Activated CD8-positive, alpha-beta T cell treated with anti-CD3 and anti-CD28 coated beads for 36 hours (primary cell): ENCODE data around the gene OSBPL10. TPM values are rescaled to one million over a fixed set of nuclear protein-coding genes. Genes with fewer than 3 reads are reported as not detected.

Experiments
- ATAC-seq: fragments of 200-7000 bp; cut with Tn5 transposase; one replicate; pipeline ENCODE4 v1.10.0; 2021; ENCODE audit warnings: mild to moderate bottlenecking, moderate library complexity
- CTCF ChIA-PET: fragments of 350-600 bp; sonication (Branson Sonifier 250); formaldehyde crosslinking; loops from one replicate; lab custom pipeline; 2021; ENCODE audit warnings: antibody characterized with exemption; lab: Charles Lee
- POLR2A ChIA-PET: fragments of 350-600 bp; sonication (Branson Sonifier 250); formaldehyde crosslinking; loops from one replicate; lab custom pipeline; 2021; ENCODE audit warnings: antibody characterized with exemption; lab: Charles Lee
- DNase-seq: peaks from one replicate; pipeline ENCODE4 v3.0.0-alpha.2; 2020
- H3K27ac Mint-ChIP-seq: one replicate; pipeline ENCODE4 v1.8.0; 2021; ENCODE audit warnings: mild to moderate bottlenecking, mixed read lengths
- H3K27me3 Mint-ChIP-seq: one replicate; pipeline ENCODE4 v1.8.0; 2021; ENCODE audit warnings: mixed read lengths
- H3K36me3 Mint-ChIP-seq: one replicate; pipeline ENCODE4 v1.8.0; 2021; ENCODE audit warnings: low read depth, mixed read lengths
- H3K4me1 Mint-ChIP-seq: one replicate; pipeline ENCODE4 v1.8.0; 2021; ENCODE audit warnings: low read depth, mixed read lengths
- H3K4me3 Mint-ChIP-seq: one replicate; pipeline ENCODE4 v1.8.0; 2021; ENCODE audit warnings: mild to moderate bottlenecking, moderate library complexity, mixed read lengths
- H3K9me3 Mint-ChIP-seq: one replicate; pipeline ENCODE4 v1.8.0; 2021; ENCODE audit warnings: mixed read lengths
- CTCF ChIP-seq: fragments of 200-600 bp; IDR thresholded peaks from one replicate; pipeline ENCODE4 v1.8.0; 2022; ENCODE audit warnings: antibody characterized with exemption, mild to moderate bottlenecking
- intact Hi-C: fragments of 100-400 bp; cut with micrococcal nuclease; formaldehyde crosslinking; loops from one replicate; pipeline ENCODE4 v1.10.0; 2022
- total RNA-seq, 2 experiments: library from RNA; stranded (reverse); gene quantifications; one replicate each; pipeline ENCODE4 v1.2.3, GENCODE V29; 2021

OSBPL10 gene
- total RNA-seq, 2 experiments from 2014 or later: 1.9 to 2.1 TPM

DNA sequence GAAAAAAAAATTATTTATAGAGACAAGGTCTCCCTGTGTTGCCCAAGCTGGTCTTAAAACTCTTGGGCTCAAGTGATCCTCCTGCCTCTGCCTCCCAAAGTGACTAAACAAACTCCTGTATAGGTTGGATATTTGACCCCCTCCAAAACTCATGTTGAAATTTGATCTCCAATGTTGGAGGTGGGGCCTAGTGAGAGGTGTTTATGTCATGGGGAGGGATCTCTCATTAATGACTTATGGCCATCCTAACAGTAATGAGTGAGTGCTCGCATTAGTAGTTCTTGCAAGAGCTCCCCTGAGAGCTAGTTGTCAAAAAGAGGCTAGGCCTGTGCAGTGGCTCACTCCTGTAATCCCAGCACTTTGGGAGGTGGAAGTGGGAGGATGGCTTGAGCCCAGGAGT, 307.1 kb downstream of the OSBPL10 start:
- Mint-ChIP-seq H3K36me3 (no peaks in the 10 kb centered on the region), H3K27me3 (no peaks in the 10 kb centered on the region)

DNA sequence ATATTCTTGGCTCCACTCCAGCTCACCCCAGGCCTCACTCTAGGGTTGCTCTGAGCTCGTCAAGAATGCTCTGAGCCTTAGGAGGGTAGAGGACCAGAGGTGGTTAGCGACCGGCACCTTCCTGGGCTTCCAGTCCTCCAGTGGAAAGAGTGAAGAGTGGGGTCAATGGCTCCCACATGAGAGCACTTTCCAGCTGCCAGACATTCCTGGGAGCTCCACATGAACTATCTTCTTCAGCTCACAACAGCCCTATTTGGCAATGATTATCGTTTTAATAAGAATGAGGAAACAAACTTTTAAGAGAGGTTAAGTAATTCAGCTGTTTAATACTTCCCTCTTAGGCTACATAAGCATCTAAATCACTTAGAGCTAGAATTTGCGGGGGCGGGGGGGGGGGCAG, 309.1 kb downstream of the OSBPL10 start:
- POLR2A ChIA-PET: interaction anchor here (0.9 kb wide), 1 partner anchor 12 kb away, joined by 3 read pairs; no protein-coding TSS in a partner anchor
- Mint-ChIP-seq H3K27ac (no peak overlapping the region), H3K4me3 (no peak overlapping the region), H3K27me3 (no peaks in the 10 kb centered on the region), H3K36me3 (no peaks in the 10 kb centered on the region), H3K9me3 (no peaks in the 10 kb centered on the region), H3K4me1 (no peaks in the 10 kb centered on the region)
- ATAC-seq (no peak), DNase-seq (no peak)
- intact Hi-C loops: no loop called here
- TF ChIP-seq CTCF: no peak
- CTCF ChIA-PET: no interaction called here

More for the DNA sequence above, 307.1 kb downstream of the OSBPL10 start:
- Mint-ChIP-seq H3K9me3 (no peaks in the 10 kb centered on the region), H3K4me1 (peaks cover 6% of the 10 kb centered on the region), H3K27ac (no peak overlapping the region), H3K4me3 (no peak overlapping the region)
- ChIA-PET POLR2A (interaction anchor here (0.6 kb wide), 1 partner anchor 101 kb away, joined by 3 read pairs; no protein-coding TSS in a partner anchor), CTCF (no interaction called here)
- intact Hi-C loops: no loop called here
- no peak for ATAC-seq
- TF ChIP-seq CTCF: no peak
- DNase-seq: no peak

GRCh38 chr3:31671451-31671850, 309.6 kb downstream of the OSBPL10 start:
- Mint-ChIP-seq H3K27ac (no peak overlapping the region), H3K4me1 (no peaks in the 10 kb centered on the region), H3K36me3 (no peaks in the 10 kb centered on the region), H3K27me3 (no peaks in the 10 kb centered on the region), H3K4me3 (no peak overlapping the region), H3K9me3 (no peaks in the 10 kb centered on the region)
- DNase-seq (no peak), ATAC-seq (no peak)
- no peak for TF ChIP-seq CTCF
- POLR2A ChIA-PET: interaction anchor here (0.5 to 0.9 kb wide), 2 partner anchors 13 to 327 kb away, joined by 3 read pairs; no protein-coding TSS in a partner anchor
- intact Hi-C loops: no loop called here
- CTCF ChIA-PET: no interaction called here

DNA sequence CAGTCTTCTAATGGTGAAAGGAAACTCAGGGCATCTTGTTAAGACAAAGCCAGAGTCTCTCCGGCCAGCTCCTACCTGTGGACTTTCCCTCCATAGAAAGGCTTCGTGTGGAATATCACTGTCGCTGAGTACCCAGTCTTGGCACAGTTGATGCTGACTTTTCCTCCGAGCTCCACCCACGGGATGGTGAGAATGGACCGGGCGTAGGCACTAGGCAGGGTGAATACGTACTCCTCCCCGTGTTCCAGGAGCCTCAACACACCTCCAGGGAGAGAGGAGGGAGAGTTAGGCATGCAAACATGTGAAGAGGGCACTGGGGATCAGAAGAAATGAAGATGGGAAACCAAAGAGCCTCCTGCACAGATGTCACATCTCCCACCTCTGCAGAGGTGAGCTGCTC, 310.3 kb downstream of the OSBPL10 start:
- ATAC-seq: no peak
- Mint-ChIP-seq H3K36me3 (no peaks in the 10 kb centered on the region), H3K27ac (no peak overlapping the region), H3K9me3 (no peaks in the 10 kb centered on the region), H3K27me3 (no peaks in the 10 kb centered on the region), H3K4me1 (no peaks in the 10 kb centered on the region), H3K4me3 (no peak overlapping the region)
- POLR2A ChIA-PET: interaction anchor here (0.6 kb wide), 1 partner anchor 54 kb away, joined by 3 read pairs; no protein-coding TSS in a partner anchor
- TF ChIP-seq CTCF: no peak
- DNase-seq: no peak
- intact Hi-C loops: no loop called here
- CTCF ChIA-PET: no interaction called here

DNA sequence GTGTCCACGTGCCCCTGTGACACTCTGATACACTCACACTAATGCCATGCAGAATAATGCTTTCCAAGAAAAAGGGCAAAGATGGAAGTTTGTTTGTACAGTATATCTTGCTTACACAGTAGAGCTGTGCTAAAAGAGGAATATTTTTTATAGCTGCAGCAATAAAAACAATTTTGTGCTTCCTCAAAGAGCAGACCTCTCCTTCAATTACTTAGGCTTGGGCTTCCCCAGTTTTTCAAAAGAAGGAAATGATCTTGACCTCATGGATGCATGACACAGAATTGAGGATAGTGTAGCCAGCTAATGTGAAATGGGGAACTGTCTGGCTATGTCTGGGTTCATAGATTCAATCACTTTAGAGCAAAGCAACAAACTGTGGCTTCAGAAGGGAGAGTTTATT, 310.9 kb downstream of the OSBPL10 start:
- DNase-seq (no peak), ATAC-seq (no peak)
- ChIA-PET CTCF (no interaction called here), POLR2A (interaction anchor here (0.6 kb wide), 1 partner anchor 53 kb away, joined by 3 read pairs; no protein-coding TSS in a partner anchor)
- no peaks in the 10 kb centered on the region for H3K4me1 Mint-ChIP-seq
- intact Hi-C loops: no loop called here
- TF ChIP-seq CTCF: no peak
- H3K4me3 Mint-ChIP-seq: no peak overlapping the region
- no peaks in the 10 kb centered on the region for H3K27me3 Mint-ChIP-seq
- H3K36me3 Mint-ChIP-seq: no peaks in the 10 kb centered on the region
- H3K27ac Mint-ChIP-seq: no peak overlapping the region
- no peaks in the 10 kb centered on the region for H3K9me3 Mint-ChIP-seq
